GM18861 (cell line): Measurements from ENCODE around the gene SCNN1A.
A peak's percentile ranks its signal among the peaks of the same experiment; 100 is the strongest.

ENCODE experiments used
- ATAC-seq: cut with Tn5 transposase; IDR thresholded peaks from one replicate; pipeline ENCODE4 v1.9.1; 2021; ENCODE audit not compliant: unreplicated experiment

Gene SCNN1A

DNA sequence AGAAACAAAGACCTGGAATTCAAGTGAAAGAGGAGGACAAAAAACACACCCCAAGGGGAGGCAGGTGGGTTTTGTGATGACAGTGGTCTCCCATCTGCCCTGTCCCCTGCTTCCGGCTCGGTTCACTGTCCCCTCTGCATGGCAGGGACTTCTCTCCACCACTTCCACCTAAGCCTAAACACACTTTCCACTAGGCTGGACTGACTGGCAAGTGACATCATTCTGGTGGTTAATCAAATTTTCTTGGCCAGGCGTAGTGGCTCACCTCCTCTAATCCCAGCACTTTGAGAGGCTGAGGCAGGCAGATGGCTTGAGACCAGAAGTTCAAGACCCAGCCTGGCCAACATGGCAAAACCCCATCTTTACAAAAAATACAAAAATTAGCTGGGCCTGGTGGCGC is 53.0 kb downstream of the SCNN1A start:
- no peak for ATAC-seq

DNA sequence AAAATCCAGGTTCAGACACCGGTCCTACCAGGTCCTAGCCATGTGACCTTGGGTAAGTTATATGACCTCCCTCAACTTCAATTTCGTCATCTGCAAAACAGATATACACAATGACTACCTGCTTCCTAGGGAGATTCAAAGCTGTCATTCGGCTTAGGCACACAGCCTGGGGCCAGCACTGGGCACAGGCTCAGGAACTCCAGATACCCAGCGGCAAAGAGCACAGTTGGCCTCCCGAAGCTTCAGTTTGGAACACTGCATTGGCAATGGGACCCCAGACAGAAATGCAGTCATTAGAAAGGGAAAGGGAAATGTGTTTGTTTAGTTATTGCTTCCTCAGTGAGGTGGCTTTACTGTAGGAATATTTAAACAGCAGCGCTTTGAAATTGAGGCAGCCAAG is 53.5 kb downstream of the SCNN1A start:
- no peak for ATAC-seq

- no peak for ATAC-seq
Observed at GRCh38 chr12:6319446-6319845, 55.9 kb downstream of the SCNN1A start.

DNA sequence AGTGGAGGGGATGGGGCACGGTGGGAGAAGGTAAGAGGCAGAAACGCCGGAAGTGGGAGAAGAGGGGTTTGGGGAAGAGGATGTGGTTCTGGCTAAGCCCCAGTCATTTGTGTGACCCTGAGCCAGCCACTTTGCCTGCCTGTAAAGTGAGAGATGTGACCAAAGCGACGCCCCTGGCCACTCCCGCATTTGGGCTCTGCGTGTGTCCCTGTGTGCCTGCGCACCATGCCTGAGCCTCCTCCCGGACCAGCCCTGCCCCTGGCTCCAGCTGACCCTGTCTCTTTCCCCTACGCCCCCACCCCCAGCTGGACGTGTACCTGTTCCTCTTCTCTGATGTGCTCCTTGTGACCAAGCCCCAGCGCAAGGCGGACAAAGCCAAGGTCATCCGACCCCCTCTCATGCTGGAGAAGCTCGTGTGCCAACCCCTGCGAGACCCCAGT is 56.9 kb downstream of the SCNN1A start:
- ATAC-seq: no peak

DNA sequence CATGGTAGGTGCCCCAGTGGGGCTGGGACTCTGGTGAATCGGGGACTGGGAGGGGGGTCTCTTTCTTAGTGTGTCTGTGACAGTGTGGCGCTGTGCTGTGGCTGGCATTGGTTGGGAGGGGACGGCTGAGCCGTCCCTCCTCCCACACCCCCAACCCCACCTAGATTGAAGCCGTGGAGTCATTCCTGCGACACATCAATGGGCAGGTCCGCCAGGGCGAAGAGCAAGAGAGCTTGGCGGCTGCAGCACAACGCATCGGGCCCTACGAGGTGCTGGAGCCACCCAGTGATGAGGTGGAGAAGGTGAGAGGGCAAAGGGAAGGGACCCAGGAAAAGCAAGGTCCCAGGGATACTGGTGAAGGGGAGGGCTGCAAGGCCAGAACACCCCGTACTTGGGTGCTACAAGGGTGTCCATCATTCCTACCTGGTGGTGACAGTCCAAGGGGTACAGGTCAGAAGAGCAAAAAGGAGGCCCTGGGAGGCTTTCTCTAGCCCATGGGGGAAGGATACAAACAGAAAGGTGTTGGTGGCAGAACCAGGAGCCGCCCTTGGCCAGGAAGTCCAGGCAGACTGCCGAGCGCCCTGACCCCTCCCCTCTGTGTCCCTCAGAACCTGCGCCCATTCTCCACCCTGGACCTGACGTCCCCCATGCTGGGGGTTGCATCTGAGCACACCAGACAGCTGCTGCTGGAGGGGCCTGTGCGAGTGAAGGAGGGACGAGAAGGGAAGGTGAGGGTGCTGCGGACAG is 57.5 kb downstream of the SCNN1A start:
- ATAC-seq: no peak

DNA sequence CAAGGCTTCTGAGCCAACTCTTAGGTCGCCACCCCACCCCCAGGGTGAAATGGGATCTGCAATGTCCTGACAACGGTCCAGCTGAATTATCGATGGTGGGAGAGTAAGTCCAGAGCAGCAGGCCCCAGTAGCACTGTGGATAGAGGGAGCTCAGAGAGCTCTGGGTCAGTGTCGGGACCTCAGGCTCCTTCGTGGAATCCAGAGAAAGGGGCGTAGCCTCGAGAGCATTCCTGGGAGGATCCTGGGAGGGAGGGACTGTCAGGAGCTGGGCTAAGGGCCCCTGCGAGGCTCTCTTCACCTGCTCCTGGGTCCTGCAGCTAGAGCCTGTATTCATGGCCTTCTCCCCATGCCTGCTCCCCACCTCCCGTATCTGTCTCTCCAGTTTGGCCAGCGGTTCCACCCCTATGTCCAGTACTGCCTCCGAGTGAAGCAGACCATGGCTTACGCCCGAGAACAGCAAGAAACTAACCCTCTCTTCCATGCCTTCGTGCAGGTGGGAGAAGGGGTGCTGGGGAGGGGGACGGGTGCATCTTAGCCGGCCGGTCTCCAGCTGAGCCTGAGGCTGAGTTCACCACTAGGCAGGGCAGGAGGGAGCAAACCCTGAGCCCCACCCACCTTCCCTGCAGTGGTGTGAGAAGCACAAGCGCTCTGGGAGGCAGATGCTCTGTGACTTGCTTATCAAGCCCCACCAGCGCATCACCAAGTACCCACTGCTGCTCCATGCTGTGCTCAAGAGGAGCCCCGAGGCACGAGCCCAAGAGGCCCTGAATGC is 58.3 kb downstream of the SCNN1A start:
- ATAC-seq: no peak

DNA sequence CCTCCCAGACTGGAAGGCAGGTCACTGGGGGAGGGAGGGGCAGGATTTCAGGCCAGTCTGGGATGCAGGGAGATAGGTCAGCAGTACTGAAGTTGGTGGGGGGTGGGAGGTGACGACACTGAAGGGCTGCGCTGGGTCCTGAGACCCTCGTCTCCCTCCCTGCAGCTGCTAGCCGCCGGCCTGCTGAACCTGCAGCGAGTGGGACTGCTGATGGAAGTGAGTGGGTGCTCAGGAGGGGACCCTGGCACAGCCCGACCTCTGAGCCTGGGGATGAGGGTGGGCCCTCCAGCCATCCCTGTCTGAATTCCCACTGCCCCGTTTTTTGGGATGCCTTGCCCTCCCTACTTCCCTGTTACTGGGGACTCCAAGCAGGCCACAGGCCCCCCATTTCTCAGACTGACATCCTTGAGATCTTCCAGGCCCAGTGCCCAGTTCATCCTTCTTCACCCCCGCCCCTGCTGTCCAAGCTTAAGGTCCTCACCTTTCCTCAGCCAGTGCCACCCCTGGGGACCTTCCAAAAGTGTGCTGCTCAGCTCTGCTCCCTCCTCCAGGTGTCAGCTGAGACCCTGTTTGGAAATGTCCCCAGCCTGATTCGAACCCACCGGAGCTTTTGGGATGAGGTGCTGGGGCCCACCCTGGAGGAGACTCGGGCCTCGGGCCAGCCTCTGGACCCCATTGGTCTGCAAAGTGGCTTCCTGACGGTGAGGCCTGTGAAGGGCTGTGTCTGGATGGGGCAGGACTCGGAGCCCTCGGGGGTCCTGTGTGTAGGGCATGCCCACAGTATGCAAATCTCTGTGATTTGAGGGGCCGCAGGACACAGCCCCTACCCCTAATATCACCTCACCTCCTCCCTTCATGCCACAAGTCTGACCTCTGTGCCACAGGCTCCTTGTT is 59.4 kb downstream of the SCNN1A start:
- no peak for ATAC-seq

GRCh38 chr12:6315184-6315583 is 60.2 kb downstream of the SCNN1A start:
- no peak for ATAC-seq

DNA sequence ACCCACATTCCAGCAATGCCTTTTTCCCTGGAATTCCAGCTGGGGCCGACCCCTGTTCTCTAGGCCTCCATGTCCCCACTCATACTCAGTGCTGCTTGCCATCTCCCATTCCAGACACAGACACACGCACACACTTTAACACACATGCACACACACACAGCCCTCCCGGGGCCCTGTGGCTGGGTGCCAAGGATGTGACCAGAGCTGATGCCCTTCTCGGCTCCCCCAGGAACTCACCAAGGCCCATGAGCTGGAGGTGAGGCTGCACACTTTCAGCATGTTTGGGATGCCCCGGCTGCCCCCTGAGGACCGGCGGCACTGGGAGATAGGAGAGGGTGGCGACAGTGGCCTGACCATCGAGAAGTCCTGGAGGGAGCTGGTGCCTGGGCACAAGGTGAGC is 60.6 kb downstream of the SCNN1A start:
- no peak for ATAC-seq

DNA sequence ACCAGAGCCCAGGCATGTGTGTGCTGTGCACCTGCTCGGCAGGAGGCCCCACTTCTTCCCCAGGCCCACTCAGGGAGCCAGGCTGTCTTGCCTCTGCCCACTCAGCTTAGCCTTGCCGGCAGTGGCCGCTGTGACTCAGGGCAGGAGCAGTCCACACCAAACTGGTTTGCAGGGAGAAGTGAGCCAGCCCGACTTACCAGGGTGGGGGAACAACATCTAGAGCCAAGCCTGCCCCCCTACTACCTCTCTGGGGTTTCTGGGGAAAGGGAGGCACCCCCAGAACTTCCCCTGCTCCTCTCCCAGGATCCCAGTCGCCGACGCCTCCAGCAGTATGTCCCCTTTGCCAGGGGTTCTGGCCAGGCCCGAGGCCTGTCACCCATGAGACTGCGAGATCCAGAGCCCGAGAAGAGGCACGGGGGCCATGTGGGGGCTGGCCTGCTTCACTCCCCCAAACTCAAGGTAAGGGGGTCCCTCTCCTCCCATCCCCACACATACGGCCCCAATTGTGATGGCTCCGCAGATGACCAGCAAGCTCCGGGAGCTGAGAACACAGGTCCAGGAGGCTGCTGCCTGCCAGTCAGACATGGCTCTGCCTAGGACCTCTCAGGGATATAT is 61.9 kb downstream of the SCNN1A start:
- no peak for ATAC-seq

GRCh38 chr12:6312529-6313325 is 62.6 kb downstream of the SCNN1A start:
- peak; percentile 56 for ATAC-seq

- ATAC-seq: no peak
Observed at GRCh38 chr12:6311822-6312528, 63.4 kb downstream of the SCNN1A start.

DNA sequence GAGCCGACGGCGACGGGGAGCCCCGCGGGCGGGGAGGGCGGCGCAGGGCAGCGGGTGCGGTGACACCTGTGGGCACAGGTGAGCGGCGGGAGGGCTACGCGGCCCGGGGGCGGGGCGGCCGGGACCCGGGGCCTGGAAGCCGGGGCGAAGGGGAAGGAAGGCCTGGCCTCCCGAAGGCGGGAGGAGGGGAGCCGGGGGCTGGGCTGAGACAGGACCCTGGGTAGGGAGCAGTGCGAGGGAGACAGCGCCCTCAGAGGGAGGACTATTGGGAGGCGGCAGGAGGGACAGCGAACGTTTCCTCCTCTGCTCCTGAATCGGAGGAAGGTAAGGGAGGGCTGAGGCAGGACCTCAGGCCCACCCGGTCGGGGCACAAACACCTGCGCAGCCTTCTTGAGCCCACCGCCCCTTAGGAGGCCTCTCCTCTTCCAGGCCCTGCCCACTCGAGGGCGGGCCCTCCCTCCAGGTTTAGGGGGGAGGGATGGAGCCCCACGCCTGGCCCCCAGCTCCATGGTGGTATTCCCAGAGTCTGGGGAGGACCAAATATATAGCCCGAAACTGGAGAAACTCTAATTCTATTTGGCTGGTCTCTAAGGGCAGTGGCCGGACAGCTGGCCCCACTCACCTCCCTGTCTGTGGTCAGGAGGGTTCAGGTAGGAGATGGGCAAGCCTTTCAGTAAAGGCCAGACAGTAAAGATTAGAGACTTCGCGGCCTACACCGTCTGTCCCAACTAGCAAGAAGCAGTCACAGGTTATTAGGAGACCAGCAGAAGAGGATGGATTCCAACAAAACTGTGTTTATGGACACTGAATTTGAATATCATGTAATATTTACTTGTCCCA is 64.4 kb downstream of the SCNN1A start:
- ATAC-seq: no peak

GRCh38 chr12:6307529-6307928 is 67.8 kb downstream of the SCNN1A start:
- no peak for ATAC-seq

GRCh38 chr12:6306599-6307220 is 68.7 kb downstream of the SCNN1A start:
- no peak for ATAC-seq

- no peak for ATAC-seq
Observed at GRCh38 chr12:6306151-6306550, 69.2 kb downstream of the SCNN1A start.

- no peak for ATAC-seq
Observed at GRCh38 chr12:6303071-6303470, 72.3 kb downstream of the SCNN1A start.

DNA sequence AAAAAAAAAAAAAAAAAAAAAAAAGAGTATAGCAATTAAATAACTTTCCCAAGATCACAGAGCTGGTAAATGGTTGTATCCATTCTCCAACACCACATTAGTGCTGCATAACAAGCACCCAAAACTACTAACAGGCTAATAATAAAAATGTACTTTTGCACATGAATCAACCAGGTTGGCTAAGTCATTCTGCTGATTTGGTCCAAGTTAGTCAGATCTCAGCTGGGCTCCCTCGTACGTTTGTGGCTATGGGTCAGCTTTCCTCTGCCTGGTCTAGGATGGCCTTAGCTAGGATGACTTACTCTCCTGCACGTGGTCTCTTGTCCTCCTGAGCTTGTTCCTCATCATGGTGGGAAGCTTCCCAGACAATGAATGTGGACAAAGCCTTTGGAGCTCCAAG is 72.7 kb downstream of the SCNN1A start:
- ATAC-seq: no peak
